NB4 (cell line): ENCODE results near the gene CCDC68.

Experiments
- MYC ChIP-seq: IDR thresholded peaks from 2 replicates; pipeline ENCODE4 v1.6.1; 2011; ENCODE audit warnings: low read depth, low read length
- POLR2A ChIP-seq: IDR thresholded peaks from 2 replicates; pipeline ENCODE4 v1.6.1; 2011; ENCODE audit warnings: mild to moderate bottlenecking; ENCODE audit not compliant: insufficient read length; ENCODE audit errors: extremely low read depth
- TF ChIP-seq, protein P1 (sequence below): IDR thresholded peaks from one replicate; pipeline ENCODE4 v1.5.1; 2012; ENCODE audit warnings: low read depth, low read length

DNA sequence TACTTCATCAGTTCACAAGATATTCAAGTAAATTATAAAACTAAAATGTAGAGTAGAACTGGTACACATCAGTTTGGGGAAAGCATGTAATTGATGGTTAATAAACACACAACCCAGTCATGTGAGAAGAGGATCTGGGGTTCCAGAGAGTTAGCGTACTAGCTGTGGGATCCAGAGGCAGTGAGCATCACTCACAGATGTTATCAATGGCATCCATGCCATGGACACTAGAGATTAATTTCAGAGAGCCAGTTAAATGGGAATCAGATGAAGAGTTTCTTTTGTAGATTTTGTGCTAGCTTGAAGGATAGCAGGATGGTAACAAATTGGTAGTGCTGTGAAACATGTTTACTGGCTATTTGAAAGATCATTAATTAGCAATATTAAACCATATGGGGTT, 21.8 kb upstream of the CCDC68 start:
- TF ChIP-seq, protein P1, sequence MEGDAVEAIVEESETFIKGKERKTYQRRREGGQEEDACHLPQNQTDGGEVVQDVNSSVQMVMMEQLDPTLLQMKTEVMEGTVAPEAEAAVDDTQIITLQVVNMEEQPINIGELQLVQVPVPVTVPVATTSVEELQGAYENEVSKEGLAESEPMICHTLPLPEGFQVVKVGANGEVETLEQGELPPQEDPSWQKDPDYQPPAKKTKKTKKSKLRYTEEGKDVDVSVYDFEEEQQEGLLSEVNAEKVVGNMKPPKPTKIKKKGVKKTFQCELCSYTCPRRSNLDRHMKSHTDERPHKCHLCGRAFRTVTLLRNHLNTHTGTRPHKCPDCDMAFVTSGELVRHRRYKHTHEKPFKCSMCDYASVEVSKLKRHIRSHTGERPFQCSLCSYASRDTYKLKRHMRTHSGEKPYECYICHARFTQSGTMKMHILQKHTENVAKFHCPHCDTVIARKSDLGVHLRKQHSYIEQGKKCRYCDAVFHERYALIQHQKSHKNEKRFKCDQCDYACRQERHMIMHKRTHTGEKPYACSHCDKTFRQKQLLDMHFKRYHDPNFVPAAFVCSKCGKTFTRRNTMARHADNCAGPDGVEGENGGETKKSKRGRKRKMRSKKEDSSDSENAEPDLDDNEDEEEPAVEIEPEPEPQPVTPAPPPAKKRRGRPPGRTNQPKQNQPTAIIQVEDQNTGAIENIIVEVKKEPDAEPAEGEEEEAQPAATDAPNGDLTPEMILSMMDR = no peak
- TF ChIP-seq MYC (no peak), POLR2A (no peak)
